ENCODE measurements around the gene SPEG.

DNA sequence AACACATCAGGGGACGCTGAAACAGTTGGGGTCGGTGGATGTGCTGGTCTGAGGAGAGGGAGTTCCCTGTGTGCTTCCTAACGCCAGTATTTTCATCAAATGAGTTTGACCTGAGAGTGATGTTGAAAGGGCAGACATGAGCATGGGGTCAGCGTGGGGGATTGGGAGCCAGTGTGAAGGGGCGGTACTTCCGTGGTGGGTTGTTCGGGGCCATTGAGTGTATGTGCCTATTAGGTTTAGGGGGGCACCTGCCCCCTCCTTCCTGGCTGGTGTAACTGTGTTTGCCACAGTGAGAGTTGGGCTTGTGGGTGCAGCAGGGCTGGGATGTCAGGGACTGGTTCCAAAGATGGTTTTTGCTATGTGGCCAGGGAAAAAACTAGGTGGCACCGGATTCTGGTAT, 24.4 kb downstream of the SPEG start:
- TF ChIP-seq ZFP36 (IDR thresholded peaks at IDR 0.05; ENCODE audit: borderline replicate concordance, partially characterized antibody) (no peak), KDM1A (IDR thresholded peaks at IDR 0.05; ENCODE audit: low read depth) (no peak), POLR2A (IDR thresholded peaks at IDR 0.05; ENCODE audit: low read length) (no peak), RAD21 (conservative IDR thresholded peaks at IDR 0.05 in 1 of 2, IDR thresholded peaks at IDR 0.05 in 1 of 2) (no peak), EP300 (IDR thresholded peaks at IDR 0.05) (no peak), SMC3 (IDR thresholded peaks at IDR 0.05) (no peak)
- TF ChIP-seq, protein P1, sequence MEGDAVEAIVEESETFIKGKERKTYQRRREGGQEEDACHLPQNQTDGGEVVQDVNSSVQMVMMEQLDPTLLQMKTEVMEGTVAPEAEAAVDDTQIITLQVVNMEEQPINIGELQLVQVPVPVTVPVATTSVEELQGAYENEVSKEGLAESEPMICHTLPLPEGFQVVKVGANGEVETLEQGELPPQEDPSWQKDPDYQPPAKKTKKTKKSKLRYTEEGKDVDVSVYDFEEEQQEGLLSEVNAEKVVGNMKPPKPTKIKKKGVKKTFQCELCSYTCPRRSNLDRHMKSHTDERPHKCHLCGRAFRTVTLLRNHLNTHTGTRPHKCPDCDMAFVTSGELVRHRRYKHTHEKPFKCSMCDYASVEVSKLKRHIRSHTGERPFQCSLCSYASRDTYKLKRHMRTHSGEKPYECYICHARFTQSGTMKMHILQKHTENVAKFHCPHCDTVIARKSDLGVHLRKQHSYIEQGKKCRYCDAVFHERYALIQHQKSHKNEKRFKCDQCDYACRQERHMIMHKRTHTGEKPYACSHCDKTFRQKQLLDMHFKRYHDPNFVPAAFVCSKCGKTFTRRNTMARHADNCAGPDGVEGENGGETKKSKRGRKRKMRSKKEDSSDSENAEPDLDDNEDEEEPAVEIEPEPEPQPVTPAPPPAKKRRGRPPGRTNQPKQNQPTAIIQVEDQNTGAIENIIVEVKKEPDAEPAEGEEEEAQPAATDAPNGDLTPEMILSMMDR (IDR thresholded peaks at IDR 0.05) = no peak
- TF ChIP-seq, protein P2, sequence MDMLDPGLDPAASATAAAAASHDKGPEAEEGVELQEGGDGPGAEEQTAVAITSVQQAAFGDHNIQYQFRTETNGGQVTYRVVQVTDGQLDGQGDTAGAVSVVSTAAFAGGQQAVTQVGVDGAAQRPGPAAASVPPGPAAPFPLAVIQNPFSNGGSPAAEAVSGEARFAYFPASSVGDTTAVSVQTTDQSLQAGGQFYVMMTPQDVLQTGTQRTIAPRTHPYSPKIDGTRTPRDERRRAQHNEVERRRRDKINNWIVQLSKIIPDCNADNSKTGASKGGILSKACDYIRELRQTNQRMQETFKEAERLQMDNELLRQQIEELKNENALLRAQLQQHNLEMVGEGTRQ (IDR thresholded peaks at IDR 0.05) = no peak

Measured in A549 (cell line).